Activated CD8-positive, alpha-beta memory T cell treated with anti-CD3 and anti-CD28 coated beads, Interleukin-2, amount 50 U/mL, for 48 hours (primary cell): Measurements from ENCODE around the gene PITPNM3.
"Not testable (repeated sequence)": the region's sequence is repeated elsewhere in the genome, so short reads cannot be mapped to it uniquely, and the experiment has no call there.

Source experiments
- DNase-seq: peaks from one replicate; pipeline ENCODE4 v3.0.0-alpha.2; 2020

Gene PITPNM3

GRCh38 chr17:6556121-6557039, at the start of gene PITPNM3:
Gene PITPNM3, minus strand, starts transcription at chr17:6556555. Its CDS starts 149 bp downstream, at chr17:6556406.
- DNase-seq, result no peak

GRCh38 chr17:6605142-6605541, 48.8 kb upstream of the PITPNM3 start:
- DNase-seq, result no peak

GRCh38 chr17:6603744-6604325, 47.5 kb upstream of the PITPNM3 start:
- no peak for DNase-seq

- DNase-seq, result no peak
Measured at GRCh38 chr17:6602141-6602540, 45.8 kb upstream of the PITPNM3 start.

- no peak for DNase-seq
Measured at GRCh38 chr17:6599364-6599763, 43.0 kb upstream of the PITPNM3 start.

GRCh38 chr17:6597727-6598126, 41.4 kb upstream of the PITPNM3 start:
- no peak for DNase-seq

GRCh38 chr17:6596941-6597340, 40.6 kb upstream of the PITPNM3 start:
- DNase-seq, result no peak

- no peak for DNase-seq
Measured at GRCh38 chr17:6596511-6596910, 40.2 kb upstream of the PITPNM3 start.

GRCh38 chr17:6596081-6596480, 39.7 kb upstream of the PITPNM3 start:
- no peak for DNase-seq

- not testable (repeated sequence) for DNase-seq
Measured at GRCh38 chr17:6593371-6593770, 37.0 kb upstream of the PITPNM3 start.

- no peak for DNase-seq
Measured at GRCh38 chr17:6592173-6592572, 35.8 kb upstream of the PITPNM3 start.

- no peak for DNase-seq
Measured at GRCh38 chr17:6591599-6592158, 35.3 kb upstream of the PITPNM3 start.

- DNase-seq, result no peak
Measured at GRCh38 chr17:6589266-6589946, 33.1 kb upstream of the PITPNM3 start.

GRCh38 chr17:6588165-6588564, 31.8 kb upstream of the PITPNM3 start:
- no peak for DNase-seq

- DNase-seq, result no peak
Measured at GRCh38 chr17:6587310-6587709, 31.0 kb upstream of the PITPNM3 start.

GRCh38 chr17:6583411-6583810, 27.1 kb upstream of the PITPNM3 start:
- DNase-seq, result no peak

- DNase-seq, result no peak
Measured at GRCh38 chr17:6580625-6581024, 24.3 kb upstream of the PITPNM3 start.

GRCh38 chr17:6578491-6578890, 22.1 kb upstream of the PITPNM3 start:
- no peak for DNase-seq

- no peak for DNase-seq
Measured at GRCh38 chr17:6577686-6578263, 21.4 kb upstream of the PITPNM3 start.

- no peak for DNase-seq
Measured at GRCh38 chr17:6576038-6576785, 19.9 kb upstream of the PITPNM3 start.

- no peak for DNase-seq
Measured at GRCh38 chr17:6575596-6575988, 19.2 kb upstream of the PITPNM3 start.
